ENCODE measurements around the gene PXT1. TPM values are rescaled to one million over a fixed set of nuclear protein-coding genes. Genes with fewer than 3 reads are reported as not detected.
"Not testable (repeated sequence)": the region's sequence is repeated elsewhere in the genome, so short reads cannot be mapped to it uniquely, and the experiment has no call there.

The PXT1 gene
- total RNA-seq, 1 donor from 2014 or later = not detected

GRCh38 chr6:36368421-36368820, 74.2 kb downstream of the PXT1 start:
- no peak for DNase-seq (ENCODE audit: low spot score in 2 of 2, unreplicated experiment in 2 of 2)
- Mint-ChIP-seq H3K4me1 (peaks cover 22% of the 10 kb centered on the region), H3K27ac (no peak overlapping the region), H3K4me3 (no peak overlapping the region), H3K36me3 (no peaks in the 10 kb centered on the region), H3K9me3 (no peaks in the 10 kb centered on the region), H3K27me3 (ENCODE audit: low read depth) (peaks cover 5% of the 10 kb centered on the region)
- TF ChIP-seq CTCF (IDR thresholded peaks at IDR 0.05; ENCODE audit: unreplicated experiment) = no peak

- Mint-ChIP-seq H3K4me1 (peaks cover 18% of the 10 kb centered on the region), H3K27ac (no peak overlapping the region), H3K36me3 (no peaks in the 10 kb centered on the region), H3K27me3 (ENCODE audit: low read depth) (peaks cover 2% of the 10 kb centered on the region), H3K9me3 (no peaks in the 10 kb centered on the region), H3K4me3 (no peak overlapping the region)
- TF ChIP-seq CTCF (IDR thresholded peaks at IDR 0.05; ENCODE audit: unreplicated experiment) = no peak
- DNase-seq (ENCODE audit: low spot score in 2 of 2, unreplicated experiment in 2 of 2) = no peak
These were observed 74.9 kb downstream of the PXT1 start for GRCh38 chr6:36367743-36368142.

GRCh38 chr6:36364669-36365479, 77.8 kb downstream of the PXT1 start:
- TF ChIP-seq CTCF (IDR thresholded peaks at IDR 0.05; ENCODE audit: unreplicated experiment) = no peak
- H3K4me3 Mint-ChIP-seq = no peak overlapping the region
- H3K27ac Mint-ChIP-seq = no peak overlapping the region
- H3K9me3 Mint-ChIP-seq = no peaks in the 10 kb centered on the region
- H3K36me3 Mint-ChIP-seq = no peaks in the 10 kb centered on the region
- H3K4me1 Mint-ChIP-seq = peaks cover 6% of the 10 kb centered on the region
- no peak for DNase-seq (ENCODE audit: low spot score in 2 of 2, unreplicated experiment in 2 of 2)
- no peaks in the 10 kb centered on the region for H3K27me3 Mint-ChIP-seq (ENCODE audit: low read depth)

GRCh38 chr6:36364061-36364635, 78.5 kb downstream of the PXT1 start:
- not testable (repeated sequence) for H3K4me1 Mint-ChIP-seq; H3K9me3 Mint-ChIP-seq; DNase-seq (ENCODE audit: low spot score in 2 of 2, unreplicated experiment in 2 of 2); H3K4me3 Mint-ChIP-seq; H3K27ac Mint-ChIP-seq; H3K27me3 Mint-ChIP-seq (ENCODE audit: low read depth); H3K36me3 Mint-ChIP-seq

- not testable (repeated sequence) for DNase-seq (ENCODE audit: low spot score in 2 of 2, unreplicated experiment in 2 of 2); H3K4me3 Mint-ChIP-seq; H3K27ac Mint-ChIP-seq; H3K9me3 Mint-ChIP-seq; H3K4me1 Mint-ChIP-seq; H3K27me3 Mint-ChIP-seq (ENCODE audit: low read depth); H3K36me3 Mint-ChIP-seq
These were observed 79.3 kb downstream of the PXT1 start for GRCh38 chr6:36363371-36363752.

- Mint-ChIP-seq H3K9me3 (no peaks in the 10 kb centered on the region), H3K27ac (no peak overlapping the region), H3K4me1 (no peaks in the 10 kb centered on the region), H3K27me3 (ENCODE audit: low read depth) (no peaks in the 10 kb centered on the region), H3K36me3 (no peaks in the 10 kb centered on the region), H3K4me3 (no peak overlapping the region)
- TF ChIP-seq CTCF (IDR thresholded peaks at IDR 0.05; ENCODE audit: unreplicated experiment) = no peak
- DNase-seq (ENCODE audit: low spot score in 2 of 2, unreplicated experiment in 2 of 2) = no peak
These were observed 79.9 kb downstream of the PXT1 start for GRCh38 chr6:36362551-36363370.

Measured in mesothelial cell of epicardium (in vitro differentiated cells).